ENCODE data around the gene KLF12. TPM values are rescaled to one million over a fixed set of nuclear protein-coding genes. Genes with fewer than 3 reads are reported as not detected.

KLF12 gene
- total RNA-seq, 1 donor from 2014 or later = 14.0 TPM

DNA sequence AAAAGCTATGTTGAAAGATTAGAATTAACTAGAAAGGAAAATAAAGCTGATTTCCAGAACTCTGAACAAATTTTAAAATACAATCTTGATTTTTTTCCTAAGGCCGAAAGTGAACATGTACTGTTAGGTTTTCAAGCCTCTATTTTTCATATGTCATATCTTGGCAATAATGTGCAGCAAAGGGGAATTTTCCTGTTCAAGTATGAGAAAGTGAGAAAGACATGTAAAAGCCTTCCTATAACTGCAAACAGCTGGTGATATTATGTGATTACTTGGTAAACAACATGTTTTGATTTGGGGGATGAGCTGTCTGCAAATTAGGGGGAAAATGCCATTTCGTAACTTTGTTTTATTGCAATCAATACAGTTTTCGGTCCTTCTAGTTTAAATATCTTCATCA is 4.0 kb upstream of the KLF12 start:
- intact Hi-C loops (cut with DNase I) = loop anchor here (10.0 kb wide), 2 partner anchors 183 to 303 kb away; no protein-coding TSS in a partner anchor
- DNase-seq (no peak), ATAC-seq (ENCODE audit: poor library complexity) (no peak)

DNA sequence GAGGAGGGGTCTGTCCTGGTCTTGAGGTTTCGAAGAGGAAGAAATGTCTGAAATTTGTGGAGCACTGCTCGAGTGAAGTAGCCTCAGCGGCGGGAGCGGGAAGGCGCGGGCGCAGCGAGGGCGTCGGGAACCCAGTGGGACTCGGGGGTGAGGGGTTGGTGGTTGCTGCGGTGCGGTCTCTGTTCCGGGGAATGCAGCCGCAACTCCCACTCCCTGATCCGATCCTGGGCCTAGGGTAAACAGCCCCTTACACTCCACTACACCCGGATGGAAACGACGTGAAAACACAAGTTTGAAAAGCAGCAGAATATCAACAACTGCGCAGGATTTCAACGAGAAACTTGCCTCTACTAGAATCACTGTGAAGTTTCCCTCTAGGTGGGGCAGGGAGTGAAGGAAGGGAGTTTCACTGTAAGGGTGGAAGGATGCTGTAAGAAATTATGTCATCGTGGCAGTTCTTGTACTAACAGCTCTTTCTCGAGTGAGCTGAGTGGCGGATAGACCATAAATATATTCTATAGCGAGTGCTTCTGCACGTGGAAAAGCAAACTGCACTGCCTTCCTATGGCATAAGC is 2.0 kb upstream of the KLF12 start:
- peak; percentile 47 for DNase-seq
- ATAC-seq (ENCODE audit: poor library complexity) = no peak
- intact Hi-C loops (cut with DNase I) = loop anchor here (10.0 kb wide), 2 partner anchors 181 to 301 kb away; no protein-coding TSS in a partner anchor

DNA sequence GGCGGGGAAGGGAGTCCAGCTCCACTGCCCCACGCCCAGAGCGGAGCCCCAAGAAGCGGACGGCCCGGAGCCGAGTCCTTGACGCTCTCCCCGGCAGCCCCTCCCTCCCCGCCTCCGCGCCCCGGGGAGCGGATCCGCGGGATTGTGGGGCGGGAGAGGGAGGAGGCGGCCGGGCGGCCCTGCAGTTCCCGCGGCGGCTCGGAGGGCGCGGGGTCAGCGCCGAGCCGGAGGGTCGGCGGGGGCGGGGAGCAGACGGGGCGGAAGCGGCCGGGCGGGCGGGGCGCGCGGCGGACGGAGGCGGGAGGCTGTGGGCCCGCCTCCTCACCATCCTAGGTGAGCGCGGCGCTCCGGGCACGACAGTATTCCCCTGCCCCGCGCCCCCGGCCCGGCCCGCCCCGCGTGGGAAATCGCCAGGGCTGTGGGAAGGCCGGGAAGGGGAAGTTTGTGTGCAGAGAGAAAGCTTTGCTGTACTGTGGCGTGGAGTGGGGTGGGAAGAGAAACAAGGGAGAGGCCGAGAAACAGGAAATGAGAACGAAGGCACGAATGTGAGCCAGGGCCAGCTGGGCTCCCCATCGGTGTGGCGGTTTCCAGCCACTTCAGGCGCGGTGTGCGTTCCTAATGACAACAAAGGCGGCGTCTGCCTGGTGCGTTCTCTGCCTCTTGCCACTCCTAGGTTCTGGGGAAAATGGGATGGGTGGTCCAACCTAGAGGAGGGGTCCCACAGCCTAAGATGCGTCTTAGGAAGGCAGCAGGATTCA is 1.3 kb upstream of the KLF12 start:
- DNase-seq (peak; percentile 84), ATAC-seq (ENCODE audit: poor library complexity) (peak; percentile 66)
- intact Hi-C loops (cut with DNase I) = loop anchor here (10.0 kb wide), 2 partner anchors 181 to 301 kb away; no protein-coding TSS in a partner anchor

DNA sequence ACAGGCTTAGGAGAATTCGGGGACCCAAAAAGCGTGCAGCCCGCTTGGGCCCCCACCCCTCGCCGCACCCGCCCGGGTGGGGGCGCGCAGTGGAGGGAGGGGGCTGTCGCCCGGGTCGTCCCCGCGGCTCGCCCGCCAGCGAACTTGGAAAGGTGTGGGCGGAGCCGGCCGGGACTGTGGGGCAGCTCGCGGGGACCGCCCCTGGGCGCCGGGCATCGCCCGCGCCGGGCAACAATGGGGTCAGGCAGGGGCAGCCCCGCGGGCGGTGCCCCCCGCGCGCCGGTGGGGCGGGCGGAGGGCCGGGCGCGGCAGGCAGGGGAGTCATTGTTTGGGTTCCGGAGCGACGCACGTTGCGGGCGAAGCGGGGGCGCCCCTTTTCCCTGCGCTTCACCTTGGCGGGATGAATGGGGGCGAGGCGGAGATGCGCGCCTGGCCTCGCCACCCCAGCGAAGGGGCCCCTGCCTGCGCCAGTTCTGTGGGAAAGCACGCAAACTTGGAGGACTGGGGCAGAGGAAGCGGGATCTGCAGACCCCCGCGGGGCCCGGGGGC is 647 bp upstream of the KLF12 start:
- intact Hi-C loops (cut with DNase I) = loop anchor here (10.0 kb wide), 2 partner anchors 180 to 300 kb away; no protein-coding TSS in a partner anchor
- DNase-seq = peak; percentile 70
- ATAC-seq (ENCODE audit: poor library complexity) = peak; percentile 65

DNA sequence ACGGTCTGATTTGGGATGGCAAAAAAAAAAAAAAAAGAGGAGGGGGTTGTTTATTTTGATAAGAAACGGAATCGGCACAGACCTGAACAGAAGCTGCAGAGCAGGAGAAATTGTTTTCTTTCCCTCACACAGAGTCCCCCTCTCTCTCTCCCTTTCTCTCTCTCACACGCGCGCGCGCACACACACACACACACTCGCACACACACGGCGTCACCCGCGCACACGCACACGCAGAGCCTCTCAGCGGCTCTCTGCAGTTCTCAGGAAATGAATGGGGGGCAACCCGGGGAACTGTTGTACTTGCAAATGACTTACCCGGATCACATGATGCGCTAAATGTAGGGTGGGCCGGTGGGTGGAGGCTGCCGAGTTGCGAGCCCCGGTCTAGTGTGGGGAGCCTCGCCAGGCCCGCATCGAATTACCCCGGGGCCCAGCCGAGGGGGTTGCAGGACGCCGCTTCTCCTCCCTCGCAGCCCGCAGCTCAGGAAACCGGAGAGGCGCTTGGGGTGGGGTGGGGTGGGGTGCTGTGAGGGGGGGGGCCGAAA is 475 bp downstream of the KLF12 start:
- peak; percentile 92 for DNase-seq
- ATAC-seq (ENCODE audit: poor library complexity) = peak; percentile 66
- intact Hi-C loops (cut with DNase I) = loop anchor here (10.0 kb wide), 2 partner anchors 179 to 299 kb away; no protein-coding TSS in a partner anchor

DNA sequence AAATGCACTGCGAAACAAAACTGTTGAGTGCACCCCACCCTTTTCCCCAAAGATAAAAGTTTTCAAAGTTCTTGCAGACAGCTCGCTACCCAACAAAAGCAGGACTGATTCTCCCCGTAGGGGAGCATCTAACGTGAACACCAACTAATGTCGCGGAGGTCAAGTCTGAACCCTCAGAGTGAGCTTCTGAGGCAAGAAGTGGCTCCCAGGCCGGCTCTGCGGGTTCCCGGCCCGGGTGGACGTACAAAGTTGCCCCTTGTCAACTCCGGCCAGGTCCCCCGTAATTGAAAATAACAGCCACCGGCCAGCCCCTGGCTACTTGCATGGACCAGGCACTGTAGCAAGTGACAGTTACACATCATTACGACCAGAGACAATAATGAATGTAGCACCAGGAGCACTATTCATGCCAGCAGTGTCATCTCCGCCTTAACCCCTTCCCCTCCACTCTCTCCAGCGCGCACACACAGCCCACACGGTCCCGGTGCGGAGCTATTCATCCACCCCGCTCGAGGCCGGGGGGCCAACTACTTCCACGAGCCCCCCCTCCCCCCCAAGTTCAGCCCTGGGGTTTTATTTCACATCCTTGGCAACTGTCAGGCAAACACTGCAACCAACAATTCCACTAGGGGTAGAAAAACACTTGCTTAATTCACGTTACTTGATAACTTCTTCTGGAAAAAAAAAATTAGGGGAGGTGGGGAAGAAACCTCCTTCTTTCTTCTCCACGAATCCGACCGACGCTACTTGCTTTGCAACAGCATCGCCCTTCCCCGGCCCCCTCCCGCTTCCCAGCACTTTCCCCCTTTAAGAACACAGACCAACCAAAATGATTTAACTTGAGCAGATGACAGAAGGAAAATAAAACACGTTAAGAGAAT is 1.2 kb downstream of the KLF12 start:
- intact Hi-C loops (cut with DNase I) = loop anchor here (10.0 kb wide), 2 partner anchors 178 to 298 kb away; no protein-coding TSS in a partner anchor
- ATAC-seq (ENCODE audit: poor library complexity) = no peak
- peak; percentile 52 for DNase-seq

DNA sequence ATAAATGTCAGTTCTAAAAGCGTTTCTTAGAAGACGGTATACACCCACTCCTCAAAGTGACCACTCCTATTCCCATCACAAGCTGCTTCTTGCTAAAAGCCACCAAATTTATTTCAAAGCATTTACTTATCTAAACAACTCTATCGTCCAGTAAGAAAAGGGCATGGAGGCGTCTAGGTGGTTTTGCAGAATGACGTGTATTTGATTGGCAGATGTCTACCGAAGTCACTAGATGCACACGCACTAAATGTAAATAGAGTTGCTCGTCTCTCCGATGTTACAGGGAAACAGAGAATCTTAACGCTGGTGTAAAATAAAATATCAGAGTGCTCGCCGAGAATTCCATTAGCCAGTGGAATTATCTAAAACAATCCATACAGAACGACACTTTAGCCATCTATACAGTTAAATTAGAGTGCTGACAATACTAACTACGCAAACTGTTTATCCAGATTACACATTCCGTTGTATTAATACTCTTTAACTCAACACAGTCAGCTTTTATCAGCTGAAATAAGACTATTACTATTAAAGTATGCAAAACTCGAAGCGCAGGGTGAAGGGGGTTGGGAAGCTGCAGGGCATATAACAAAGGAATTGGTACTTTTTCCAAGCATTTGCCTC is 1.9 kb downstream of the KLF12 start:
- DNase-seq (no peak), ATAC-seq (ENCODE audit: poor library complexity) (no peak)
- intact Hi-C loops (cut with DNase I) = loop anchor here (10.0 kb wide), 2 partner anchors 177 to 297 kb away; no protein-coding TSS in a partner anchor

DNA sequence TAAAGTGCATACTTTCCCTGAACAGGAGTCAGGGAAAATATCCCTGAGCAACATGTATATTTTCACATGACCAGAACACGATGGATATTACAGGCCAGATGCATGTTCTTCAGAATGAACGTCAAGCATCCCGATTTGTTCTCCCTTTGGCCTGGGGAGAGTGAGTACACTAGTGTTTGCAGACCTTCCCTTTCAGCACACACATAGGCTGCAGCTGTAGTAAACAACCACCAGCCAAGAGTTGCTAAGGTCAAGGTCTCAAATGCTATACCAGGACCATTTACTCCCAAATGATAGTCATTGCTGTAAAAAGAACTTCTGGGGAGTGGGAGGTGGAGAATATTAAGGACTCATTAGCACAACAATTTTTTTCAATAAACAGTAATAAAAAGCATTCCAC is 3.0 kb downstream of the KLF12 start:
- DNase-seq (no peak), ATAC-seq (ENCODE audit: poor library complexity) (no peak)
- intact Hi-C loops (cut with DNase I) = loop anchor here (10.0 kb wide), 2 partner anchors 176 to 296 kb away; no protein-coding TSS in a partner anchor

DNA sequence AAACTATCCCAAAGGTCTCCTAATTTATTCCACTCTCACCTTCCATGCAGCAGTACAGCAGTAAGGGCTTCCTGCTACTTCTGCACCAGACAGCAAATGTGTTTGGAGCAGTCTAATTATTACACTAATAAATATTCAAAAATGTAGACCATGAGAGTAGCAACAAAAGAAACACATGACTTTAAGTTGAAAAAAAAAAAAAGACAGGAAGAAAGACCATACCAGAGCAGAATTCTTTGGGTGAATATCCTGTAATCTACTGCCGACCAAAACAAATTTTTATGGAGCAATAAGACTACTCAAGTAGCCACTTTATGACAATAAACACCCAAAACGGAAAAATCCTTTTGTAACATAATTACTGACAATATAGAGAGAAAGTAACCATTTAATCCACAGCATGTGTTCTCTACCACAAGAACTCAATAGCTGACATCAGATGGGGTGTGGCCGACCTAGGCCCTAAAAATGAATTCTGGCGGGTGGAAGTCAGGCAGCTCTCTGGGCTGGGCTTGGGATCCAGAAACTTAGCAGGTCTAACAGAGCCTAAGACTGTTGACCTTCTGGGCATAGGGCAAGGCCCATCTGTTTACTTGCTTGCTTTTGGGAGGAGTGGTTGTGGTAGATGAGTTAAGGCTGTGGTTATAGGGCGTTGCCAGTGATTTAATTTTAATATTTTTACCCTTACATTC is 4.6 kb downstream of the KLF12 start:
- ATAC-seq (ENCODE audit: poor library complexity) = no peak
- intact Hi-C loops (cut with DNase I) = loop anchor here (10.0 kb wide), 2 partner anchors 175 to 295 kb away; no protein-coding TSS in a partner anchor
- no peak for DNase-seq

DNA sequence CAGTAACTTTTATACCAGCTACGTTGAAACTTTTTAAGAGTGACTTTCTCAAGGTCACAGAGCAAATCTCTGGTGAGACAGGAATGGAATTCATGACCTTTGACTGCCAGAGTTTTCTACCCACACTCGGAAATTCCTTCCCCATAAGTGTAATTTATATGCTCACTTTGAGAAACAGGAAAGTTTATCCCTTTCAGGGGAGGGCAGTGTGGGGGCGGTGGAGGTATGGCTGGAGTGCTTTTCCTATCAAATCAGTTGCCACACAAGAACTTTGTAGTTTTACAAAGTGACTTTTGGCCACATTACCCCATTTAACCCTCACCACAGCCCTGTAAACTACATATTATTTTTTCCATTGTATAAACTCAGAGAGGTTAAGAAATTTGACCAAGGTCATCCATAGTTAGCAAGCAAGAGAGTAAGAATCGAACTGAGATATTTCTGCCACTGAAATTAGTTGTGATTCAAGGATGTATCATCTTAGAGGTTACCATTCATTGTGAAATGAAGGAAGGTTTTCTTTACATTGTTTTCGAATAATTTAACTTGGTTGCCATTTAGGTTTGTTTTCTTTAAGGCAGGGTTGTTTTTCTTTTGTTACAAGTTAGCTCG is 5.9 kb downstream of the KLF12 start:
- intact Hi-C loops (cut with DNase I) = no loop called here
- no peak for ATAC-seq (ENCODE audit: poor library complexity)

DNA sequence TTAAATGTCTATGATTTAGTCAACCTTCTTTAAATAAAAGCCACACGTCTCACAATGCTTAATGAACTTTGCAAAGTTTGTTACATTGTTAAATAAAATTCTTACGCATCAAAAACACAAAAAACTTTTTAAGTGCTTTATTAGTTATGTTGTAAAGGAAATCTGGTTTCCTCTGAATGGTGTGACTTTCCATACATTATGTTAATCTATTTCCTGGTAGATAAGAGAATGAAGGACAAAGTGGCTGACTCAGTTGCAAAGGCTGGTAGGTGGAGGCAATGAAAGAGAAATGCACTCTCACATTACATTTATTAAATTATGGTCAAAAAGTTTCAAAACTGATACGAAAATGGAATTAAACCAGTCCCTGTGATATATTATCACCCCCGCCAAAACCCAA is 15.9 kb downstream of the KLF12 start:
- intact Hi-C loops (cut with DNase I) = no loop called here
- no peak for ATAC-seq (ENCODE audit: poor library complexity)
- no peak for DNase-seq

More for the DNA sequence above, 5.9 kb downstream of the KLF12 start:
- no peak for DNase-seq

DNA sequence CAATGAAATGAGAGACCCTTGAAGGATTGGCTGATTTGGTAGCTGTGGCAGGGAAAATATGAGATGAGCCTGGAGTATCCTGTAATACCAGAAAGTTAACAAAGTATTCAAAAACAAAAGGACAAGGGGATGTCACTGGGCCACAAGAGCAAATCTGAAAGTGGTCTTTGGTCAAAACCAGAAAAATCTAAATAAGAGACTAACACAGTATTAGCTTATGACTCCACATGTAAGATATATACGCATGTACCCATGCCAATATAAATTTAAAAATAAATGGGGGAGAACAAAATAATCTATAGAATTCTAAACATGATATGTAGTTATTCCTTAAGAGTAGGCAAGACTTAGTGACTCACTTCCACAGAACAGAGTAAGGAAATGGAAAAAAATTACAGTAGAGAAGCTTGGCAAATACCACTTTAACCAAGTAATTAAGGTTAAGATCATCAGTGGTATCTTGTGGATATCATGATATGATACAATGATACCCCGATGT is 16.9 kb downstream of the KLF12 start:
- no peak for ATAC-seq (ENCODE audit: poor library complexity)
- DNase-seq = no peak
- intact Hi-C loops (cut with DNase I) = no loop called here

DNA sequence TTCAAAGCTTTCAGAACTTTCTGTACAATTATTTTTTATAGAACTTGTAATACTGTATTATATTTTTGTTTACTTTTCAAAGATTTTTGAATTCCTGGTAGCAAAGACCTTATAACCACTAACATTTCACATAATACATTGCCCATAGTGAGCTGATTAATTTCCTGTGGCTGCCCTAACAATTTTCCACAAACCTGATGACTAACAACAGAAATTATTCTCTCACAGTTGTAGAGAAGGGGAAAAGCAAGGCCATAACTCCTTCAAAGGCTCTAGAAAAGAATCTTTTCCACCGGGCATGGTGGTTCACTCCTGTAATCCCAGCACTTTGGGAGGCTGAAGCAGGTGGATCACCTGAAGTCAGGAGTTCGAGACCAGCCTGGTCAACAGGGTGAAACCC is 19.1 kb downstream of the KLF12 start:
- intact Hi-C loops (cut with DNase I) = no loop called here
- no peak for DNase-seq
- ATAC-seq (ENCODE audit: poor library complexity) = no peak

DNA sequence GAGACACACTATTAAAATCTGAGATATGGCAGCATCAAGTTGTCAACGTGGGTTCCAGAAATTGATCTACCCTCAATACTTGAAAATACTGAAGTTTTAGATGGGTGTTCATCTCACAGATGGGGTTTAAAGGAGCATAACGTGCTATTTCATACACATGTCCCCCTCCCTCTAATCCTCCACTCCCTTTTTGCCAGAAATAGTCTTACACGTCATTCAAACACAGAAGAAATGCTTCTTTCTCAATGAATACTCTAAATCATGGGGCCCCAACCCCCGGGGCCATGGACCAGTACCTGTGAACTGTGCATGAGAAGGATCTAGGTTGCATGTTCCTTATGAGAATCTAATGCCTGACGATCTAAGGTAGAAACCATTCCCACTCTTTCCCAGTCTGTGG is 19.6 kb downstream of the KLF12 start:
- intact Hi-C loops (cut with DNase I) = no loop called here
- no peak for DNase-seq
- ATAC-seq (ENCODE audit: poor library complexity) = no peak

DNA sequence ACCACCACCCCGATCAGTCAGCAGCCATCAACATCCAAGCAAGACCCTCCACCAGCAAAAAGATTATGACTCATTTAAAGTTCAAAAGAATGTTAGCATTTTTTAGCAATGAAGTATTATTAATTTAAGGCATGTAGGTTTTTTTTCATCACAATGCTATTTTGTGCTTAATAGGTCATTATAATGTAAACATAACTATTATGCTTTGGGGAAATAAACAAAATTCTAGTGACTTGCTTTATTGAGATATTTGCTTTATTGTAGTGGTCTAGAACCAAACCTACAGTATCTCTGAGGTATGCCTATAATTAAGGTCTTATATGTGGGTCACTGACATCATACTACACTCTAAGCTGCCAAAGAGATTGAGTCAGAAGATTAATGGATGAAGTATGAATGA is 20.0 kb downstream of the KLF12 start:
- DNase-seq = no peak
- no peak for ATAC-seq (ENCODE audit: poor library complexity)
- intact Hi-C loops (cut with DNase I) = no loop called here

DNA sequence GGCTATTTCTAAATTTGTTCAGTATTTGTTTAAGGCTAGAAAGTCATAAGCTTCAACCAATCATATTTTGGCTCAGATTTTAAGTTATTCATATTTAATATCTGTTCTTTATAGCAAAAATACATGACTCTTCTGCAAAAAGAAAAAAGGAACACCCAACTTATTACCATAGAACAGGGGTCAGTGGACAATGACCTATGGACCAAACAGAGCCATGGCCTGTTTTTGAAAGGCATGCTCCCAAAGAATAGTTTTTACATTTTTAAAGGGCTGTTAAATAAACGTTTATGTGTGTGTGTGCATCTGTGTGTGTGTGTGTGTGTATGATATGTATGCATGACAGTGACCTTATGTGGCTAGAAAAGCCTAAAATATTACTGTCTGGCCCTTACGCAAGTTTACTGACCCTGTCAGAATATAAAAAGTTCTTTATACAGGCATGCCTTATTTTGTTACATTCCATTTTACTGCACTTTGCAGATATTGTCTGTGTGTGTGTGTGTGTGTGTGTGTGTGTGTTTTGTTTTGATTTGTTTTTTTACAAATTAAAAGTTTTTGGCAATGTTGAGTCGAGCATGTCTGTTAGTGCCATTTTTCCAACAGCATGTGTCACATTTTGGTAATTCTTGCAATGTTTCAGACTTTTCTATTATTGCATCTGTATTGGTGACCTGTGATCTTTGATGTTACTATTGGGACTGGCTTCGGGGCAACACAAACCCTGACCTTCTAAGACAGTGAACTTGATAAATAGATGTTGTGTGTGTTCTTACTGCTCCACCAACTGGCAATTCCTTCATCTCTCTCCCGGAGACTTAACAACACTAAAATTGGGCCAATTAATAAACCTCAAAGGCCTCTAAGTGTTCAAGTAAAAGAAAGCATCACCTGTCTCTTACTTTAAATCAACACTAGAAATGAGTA is 22.0 kb downstream of the KLF12 start:
- ATAC-seq (ENCODE audit: poor library complexity) (no peak), DNase-seq (no peak)
- intact Hi-C loops (cut with DNase I) = no loop called here
